Neural cell (in vitro differentiated cells): ENCODE results near the gene ZNF557. TPM values are rescaled to one million over a fixed set of nuclear protein-coding genes. Genes with fewer than 3 reads are reported as not detected.
"Not testable (repeated sequence)": the region's sequence is repeated elsewhere in the genome, so short reads cannot be mapped to it uniquely, and the experiment has no call there.

Source experiments
- H2AFZ ChIP-seq: fragments of 200-600, 300-800 bp; sonication (generic), shearing (Covaris generic); 2 replicates; pipeline ENCODE4 v1.6.0; 2014; ENCODE audit warnings: low read depth, mild to moderate bottlenecking, antibody characterized with exemption, low read length, moderate library complexity
- H3F3A ChIP-seq: fragments of 200-600 bp; shearing (Covaris generic); 2 replicates; pipeline ENCODE4 v1.6.1; 2016; ENCODE audit warnings: mild to moderate bottlenecking, moderate library complexity, mixed read lengths, antibody characterized with exemption, low read length; ENCODE audit not compliant: insufficient read depth, poor library complexity, severe bottlenecking
- H3K27ac ChIP-seq: fragments of 200-600, 300-800 bp; sonication (generic), shearing (Covaris generic); 2 replicates; pipeline ENCODE4 v1.5.1; 2014; ENCODE audit warnings: mild to moderate bottlenecking, low read length, moderate library complexity
- H3K27me3 ChIP-seq: fragments of 300-800, 200-600 bp; sonication (generic), shearing (Covaris generic); 2 replicates; pipeline ENCODE4 v1.6.0; 2014; ENCODE audit warnings: mild to moderate bottlenecking, low read depth, low read length, moderate library complexity; ENCODE audit not compliant: insufficient read depth
- H3K36me3 ChIP-seq: fragments of 300-800, 200-600 bp; sonication (generic), shearing (Covaris generic); 2 replicates; pipeline ENCODE4 v1.5.1; 2014; ENCODE audit warnings: mild to moderate bottlenecking, antibody characterized with exemption, low read length, moderate library complexity; ENCODE audit not compliant: insufficient read depth
- H3K4me2 ChIP-seq: fragments of 300-800, 200-600 bp; sonication (generic), shearing (Covaris generic); 2 replicates; pipeline ENCODE4 v1.6.0; 2014; ENCODE audit warnings: mild to moderate bottlenecking, low read length
- H3K4me3 ChIP-seq: fragments of 300-800, 200-600 bp; sonication (generic), shearing (Covaris generic); 2 replicates; pipeline ENCODE4 v1.5.1; 2014; ENCODE audit warnings: mild to moderate bottlenecking, low read length, moderate library complexity
- H3K79me2 ChIP-seq: fragments of 200-600 bp; shearing (Covaris generic); replicated peaks from 2 replicates; pipeline ENCODE4 v1.6.0; 2014; ENCODE audit warnings: mild to moderate bottlenecking, low read length, moderate library complexity; ENCODE audit not compliant: insufficient read depth
- H3K9ac ChIP-seq: fragments of 300-800, 200-600 bp; sonication (generic), shearing (Covaris generic); 2 replicates; pipeline ENCODE4 v1.6.1; 2016; ENCODE audit warnings: mild to moderate bottlenecking, low read length, mixed read lengths
- H3K9me2 ChIP-seq: fragments of 200-600 bp; shearing (Covaris generic); 2 replicates; pipeline ENCODE4 v1.6.1; 2016; ENCODE audit warnings: mild to moderate bottlenecking, low read length, mixed read lengths; ENCODE audit not compliant: insufficient read depth
- H3K9me3 ChIP-seq: fragments of 200-600, 300-800 bp; sonication (generic), shearing (Covaris generic); 2 replicates; pipeline ENCODE4 v1.6.1; 2016; ENCODE audit warnings: mild to moderate bottlenecking, mixed run types, low read length, moderate library complexity, mixed read lengths
- H4K20me1 ChIP-seq: fragments of 200-600 bp; shearing (Covaris generic); 2 replicates; pipeline ENCODE4 v1.6.1; 2016; ENCODE audit warnings: mild to moderate bottlenecking, mixed run types; ENCODE audit not compliant: insufficient read depth
- CTCF ChIP-seq: fragments of 450-650 bp; IDR thresholded peaks from 2 replicates; pipeline ENCODE4 v1.5.1; 2014; ENCODE audit warnings: antibody characterized with exemption, mild to moderate bottlenecking, moderate library complexity; ENCODE audit not compliant: poor library complexity, severe bottlenecking
- EP300 ChIP-seq: fragments of 450-650 bp; conservative IDR thresholded peaks from 2 replicates; pipeline ENCODE4 v1.6.1; 2014; ENCODE audit warnings: antibody characterized with exemption, mild to moderate bottlenecking, moderate library complexity; ENCODE audit not compliant: poor library complexity, severe bottlenecking
- EZH2 ChIP-seq: fragments of 200-600, 300-800 bp; shearing (Covaris generic), sonication (generic); IDR thresholded peaks from 2 replicates; pipeline ENCODE4 v1.6.1; 2014; ENCODE audit warnings: antibody characterized with exemption, low read length, borderline replicate concordance, mild to moderate bottlenecking; ENCODE audit not compliant: insufficient read depth, poor library complexity, severe bottlenecking
- MXI1 ChIP-seq: fragments of 450-650 bp; conservative IDR thresholded peaks from 2 replicates; pipeline ENCODE4 v1.6.1; 2014; ENCODE audit warnings: antibody characterized with exemption, mild to moderate bottlenecking; ENCODE audit not compliant: poor library complexity, severe bottlenecking
- POLR2AphosphoS5 ChIP-seq: IDR thresholded peaks from 2 replicates; pipeline ENCODE4 v1.6.1; 2012
- RAD21 ChIP-seq: fragments of 450-650 bp; conservative IDR thresholded peaks from 2 replicates; pipeline ENCODE4 v1.6.1; 2014; ENCODE audit warnings: antibody characterized with exemption, mild to moderate bottlenecking, moderate library complexity
- REST ChIP-seq: IDR thresholded peaks from 2 replicates; pipeline ENCODE4 v1.6.1; 2012; ENCODE audit warnings: borderline replicate concordance
- SMC3 ChIP-seq: fragments of 450-650 bp; conservative IDR thresholded peaks from 2 replicates; pipeline ENCODE4 v1.6.1; 2014; ENCODE audit warnings: antibody characterized with exemption, mild to moderate bottlenecking, moderate library complexity; ENCODE audit not compliant: poor library complexity
- TAF1 ChIP-seq: IDR thresholded peaks from 2 replicates; pipeline ENCODE4 v1.6.1; 2012; ENCODE audit warnings: low read depth
- polyA plus RNA-seq: library from polyadenylated mRNA; depleted of rRNA; stranded (reverse); fragments of >200 nt; gene quantifications from 2 replicates; pipeline ENCODE4 v1.2.3, GENCODE V29; 2014

ZNF557 gene
- polyA plus RNA-seq, 1 donor from 2014 or later: 7.7 TPM

GRCh38 chr19:7059977-7060376 lies 9.5 kb upstream of the ZNF557 start:
- not testable (repeated sequence) for H3F3A ChIP-seq, H2AFZ ChIP-seq, H3K36me3 ChIP-seq, H3K27me3 ChIP-seq, H3K9ac ChIP-seq, H3K79me2 ChIP-seq, H3K9me2 ChIP-seq, H3K9me3 ChIP-seq, H3K27ac ChIP-seq, H3K4me3 ChIP-seq, H3K4me2 ChIP-seq, H4K20me1 ChIP-seq

DNA sequence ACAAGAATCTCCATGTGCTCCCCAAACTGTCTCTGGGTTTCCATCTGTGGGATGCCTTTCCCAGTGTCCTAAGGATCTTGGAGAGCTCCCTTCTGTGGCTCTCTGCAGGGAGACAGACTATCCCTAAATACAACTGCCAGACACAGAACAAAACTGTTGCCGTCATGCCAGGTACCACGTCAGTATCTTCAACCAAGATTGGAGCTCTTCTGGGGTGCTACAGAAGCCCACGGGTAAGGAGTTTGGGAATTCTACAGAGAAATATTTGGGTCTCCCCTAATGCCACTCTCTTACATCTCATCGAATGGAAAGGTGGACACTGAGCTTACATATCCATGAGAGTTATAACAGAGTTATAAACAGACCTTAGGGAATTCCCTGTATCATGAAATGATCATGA lies 6.2 kb upstream of the ZNF557 start:
- H3F3A ChIP-seq: no peaks in the 10 kb centered on the region
- no peak overlapping the region for H3K27ac ChIP-seq
- no peak overlapping the region for H3K4me3 ChIP-seq
- no peak overlapping the region for H2AFZ ChIP-seq
- no peak overlapping the region for H3K4me2 ChIP-seq
- no peaks in the 10 kb centered on the region for H3K9me2 ChIP-seq
- H3K27me3 ChIP-seq: no peaks in the 10 kb centered on the region
- TF ChIP-seq MXI1 (no peak), SMC3 (no peak), RAD21 (no peak), CTCF (no peak), EP300 (no peak), TAF1 (no peak), POLR2AphosphoS5 (no peak), EZH2 (no peak), REST (no peak)
- no peaks in the 10 kb centered on the region for H3K36me3 ChIP-seq
- H3K79me2 ChIP-seq: no peaks in the 10 kb centered on the region
- H3K9ac ChIP-seq: no peak overlapping the region
- H3K9me3 ChIP-seq: no peaks in the 10 kb centered on the region
- no peaks in the 10 kb centered on the region for H4K20me1 ChIP-seq

DNA sequence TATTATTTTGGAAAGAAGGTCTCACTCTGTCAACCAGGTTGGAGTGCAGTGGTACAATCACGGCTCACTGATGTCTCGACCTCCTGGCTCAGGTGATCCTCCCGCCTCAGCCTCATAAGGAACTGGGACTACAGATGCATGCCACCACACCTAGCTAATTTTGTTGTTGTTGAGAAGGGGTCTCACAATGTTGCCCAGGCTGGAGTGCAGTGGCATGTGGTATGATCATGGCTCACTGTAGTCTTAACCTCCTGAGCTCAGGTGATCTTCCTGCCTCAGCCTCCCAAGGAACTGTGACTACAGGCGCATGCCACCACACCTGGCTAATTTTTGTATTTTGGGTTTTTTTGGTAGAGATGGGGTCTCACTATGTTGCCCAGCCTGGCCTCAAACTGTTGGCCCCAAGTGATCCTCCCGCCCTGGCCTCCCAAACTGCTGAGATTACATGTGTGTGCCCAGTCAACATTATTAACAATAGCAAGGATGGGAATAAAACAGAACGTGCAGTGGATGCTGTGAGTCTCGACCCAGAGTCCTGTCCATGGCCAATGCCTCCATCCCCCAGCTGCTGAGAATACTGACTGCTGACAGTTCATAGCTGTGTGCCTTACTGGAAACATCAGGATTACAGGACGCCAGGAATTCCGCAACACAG lies 5.6 kb upstream of the ZNF557 start:
- Histone ChIP-seq H2AFZ (no peak overlapping the region), H3K36me3 (no peaks in the 10 kb centered on the region), H3K9ac (no peak overlapping the region), H3K79me2 (no peaks in the 10 kb centered on the region), H3F3A (no peaks in the 10 kb centered on the region), H3K4me3 (no peak overlapping the region), H4K20me1 (no peaks in the 10 kb centered on the region), H3K9me2 (no peaks in the 10 kb centered on the region), H3K27me3 (no peaks in the 10 kb centered on the region), H3K4me2 (no peak overlapping the region), H3K9me3 (no peaks in the 10 kb centered on the region), H3K27ac (no peak overlapping the region)
- TF ChIP-seq RAD21 (no peak), SMC3 (no peak), MXI1 (no peak), CTCF (no peak), EZH2 (no peak), TAF1 (no peak), EP300 (no peak), REST (no peak), POLR2AphosphoS5 (no peak)
